Stimulated activated CD8-positive, alpha-beta memory T cell treated with anti-CD3 and anti-CD28 coated beads, Interleukin-4, amount 100 ng/mL, for 24 hours (primary cell): ENCODE measurements around the gene PTF1A.
"Not testable (repeated sequence)": the region's sequence is repeated elsewhere in the genome, so short reads cannot be mapped to it uniquely, and the experiment has no call there.

ENCODE experiments used
- DNase-seq: peaks from one replicate; pipeline ENCODE4 v3.0.0-alpha.2; 2020; ENCODE audit warnings: low read depth

PTF1A gene

GRCh38 chr10:23203369-23204325, 11.5 kb downstream of the PTF1A start:
- no peak for DNase-seq

GRCh38 chr10:23204773-23205172, 12.7 kb downstream of the PTF1A start:
- no peak for DNase-seq

- no peak for DNase-seq
Measured at GRCh38 chr10:23205972-23206642, 14.0 kb downstream of the PTF1A start.

- DNase-seq: no peak
Measured at GRCh38 chr10:23217471-23217870, 25.4 kb downstream of the PTF1A start.

DNA sequence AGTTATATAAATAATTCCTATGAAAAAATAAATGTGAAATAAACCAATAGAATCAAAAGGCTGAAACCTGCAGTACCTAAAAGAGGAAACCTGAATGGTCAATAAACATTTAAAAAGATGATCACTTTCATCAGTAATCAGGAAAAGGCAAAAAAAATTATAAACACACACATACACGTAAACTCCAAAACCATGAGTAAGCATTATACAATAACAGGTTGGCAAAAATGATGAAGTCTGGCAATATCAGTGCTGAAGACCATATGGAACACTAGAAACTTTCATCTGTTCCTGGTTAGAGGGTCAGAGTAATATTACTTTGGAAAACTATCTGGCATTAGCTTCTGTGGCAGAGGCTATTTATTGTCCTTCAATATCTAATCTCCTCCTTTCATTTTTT, 38.5 kb downstream of the PTF1A start:
- no peak for DNase-seq

DNA sequence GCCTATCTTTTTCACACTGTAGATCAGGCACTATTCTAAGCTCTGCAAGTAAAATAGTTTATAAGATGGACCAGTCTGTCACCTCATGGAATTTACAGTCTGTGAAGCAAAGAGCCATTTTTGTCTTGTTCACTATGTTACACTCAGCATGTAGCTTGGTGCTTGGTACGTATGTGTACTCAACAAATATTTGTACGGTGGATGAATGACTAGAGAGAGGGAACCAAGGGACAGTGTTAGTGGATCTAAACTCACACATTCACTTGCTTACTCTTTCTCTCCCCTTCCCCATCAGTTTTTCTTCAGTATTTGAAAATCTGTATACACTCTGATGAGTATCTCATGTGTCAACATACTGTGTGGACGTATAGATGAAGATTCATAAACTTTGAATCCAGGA, 45.9 kb downstream of the PTF1A start:
- DNase-seq: no peak

DNA sequence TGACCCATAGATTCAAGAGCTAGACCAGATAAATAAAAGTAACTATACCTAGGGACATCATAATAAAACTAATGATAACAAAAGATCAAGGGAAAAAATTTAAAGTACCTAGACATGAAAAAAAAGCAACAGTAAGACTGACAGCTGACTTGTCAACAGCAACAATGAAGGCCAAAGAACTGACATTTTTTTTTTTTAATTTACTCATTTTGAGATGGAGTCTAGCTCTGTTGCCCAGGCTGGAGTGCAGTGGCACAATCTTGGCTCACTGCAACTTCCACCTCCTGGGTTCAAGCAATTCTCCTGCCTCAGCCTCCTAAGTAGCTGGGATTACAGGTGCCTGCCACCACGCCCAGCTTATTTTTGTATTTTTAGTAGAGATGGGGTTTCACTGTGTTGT, 49.7 kb downstream of the PTF1A start:
- DNase-seq: not testable (repeated sequence)
